Measurements from ENCODE around the gene LRPAP1. TPM values are rescaled to one million over a fixed set of nuclear protein-coding genes. Genes with fewer than 3 reads are reported as not detected.

LRPAP1 gene
- total RNA-seq, 1 donor from 2014 or later, result 147 TPM

DNA sequence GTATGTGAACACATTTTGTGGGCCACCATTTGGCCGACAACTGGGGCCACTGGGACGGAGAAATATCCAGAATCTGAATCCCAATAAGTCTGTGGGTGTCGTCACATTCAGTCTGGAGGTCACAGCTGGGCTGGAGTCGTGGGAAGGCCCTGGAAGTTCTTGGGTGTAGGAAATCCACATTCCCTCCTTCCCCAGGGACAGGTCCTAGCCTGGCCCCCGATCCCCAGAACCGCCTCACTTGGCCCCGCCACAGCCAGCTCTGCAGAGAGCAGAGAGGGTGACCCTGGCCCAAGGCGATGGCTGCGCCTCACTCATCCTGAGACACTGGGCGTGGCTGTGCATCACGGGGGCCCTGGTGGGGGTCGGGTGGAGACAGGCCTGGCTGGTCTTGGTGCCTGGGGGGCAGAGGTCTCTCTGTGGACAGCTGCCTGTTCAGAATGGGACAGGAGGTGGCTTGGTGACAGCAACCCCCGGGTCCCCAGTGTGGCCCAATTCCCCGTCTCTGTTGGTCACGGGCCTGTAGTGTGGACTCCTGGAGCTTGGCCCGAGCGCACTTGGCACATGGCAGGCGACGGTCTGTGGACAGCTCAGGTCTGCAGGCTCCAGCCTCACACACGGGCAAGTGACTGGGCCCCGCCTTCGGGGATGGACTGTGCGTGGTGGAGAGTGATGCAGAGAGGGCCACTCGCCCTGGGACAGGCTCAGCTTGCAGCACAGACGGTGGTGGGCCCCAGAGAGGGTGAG lies 52.7 kb downstream of the LRPAP1 start:
- no peak for DNase-seq (ENCODE audit: low read depth)
- Histone ChIP-seq H3K4me3 (ENCODE audit: low read depth, low read length) (no peak overlapping the region), H3K36me3 (ENCODE audit: control insufficient read depth, insufficient read depth, low read length) (no peaks in the 10 kb centered on the region), H3K27me3 (ENCODE audit: control insufficient read depth, insufficient read depth, low read length) (peaks cover 22% of the 10 kb centered on the region)
- TF ChIP-seq, protein P1, sequence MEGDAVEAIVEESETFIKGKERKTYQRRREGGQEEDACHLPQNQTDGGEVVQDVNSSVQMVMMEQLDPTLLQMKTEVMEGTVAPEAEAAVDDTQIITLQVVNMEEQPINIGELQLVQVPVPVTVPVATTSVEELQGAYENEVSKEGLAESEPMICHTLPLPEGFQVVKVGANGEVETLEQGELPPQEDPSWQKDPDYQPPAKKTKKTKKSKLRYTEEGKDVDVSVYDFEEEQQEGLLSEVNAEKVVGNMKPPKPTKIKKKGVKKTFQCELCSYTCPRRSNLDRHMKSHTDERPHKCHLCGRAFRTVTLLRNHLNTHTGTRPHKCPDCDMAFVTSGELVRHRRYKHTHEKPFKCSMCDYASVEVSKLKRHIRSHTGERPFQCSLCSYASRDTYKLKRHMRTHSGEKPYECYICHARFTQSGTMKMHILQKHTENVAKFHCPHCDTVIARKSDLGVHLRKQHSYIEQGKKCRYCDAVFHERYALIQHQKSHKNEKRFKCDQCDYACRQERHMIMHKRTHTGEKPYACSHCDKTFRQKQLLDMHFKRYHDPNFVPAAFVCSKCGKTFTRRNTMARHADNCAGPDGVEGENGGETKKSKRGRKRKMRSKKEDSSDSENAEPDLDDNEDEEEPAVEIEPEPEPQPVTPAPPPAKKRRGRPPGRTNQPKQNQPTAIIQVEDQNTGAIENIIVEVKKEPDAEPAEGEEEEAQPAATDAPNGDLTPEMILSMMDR (IDR thresholded peaks at IDR 0.05; ENCODE audit: insufficient read depth, low read length, poor library complexity, severe bottlenecking), result no peak

DNA sequence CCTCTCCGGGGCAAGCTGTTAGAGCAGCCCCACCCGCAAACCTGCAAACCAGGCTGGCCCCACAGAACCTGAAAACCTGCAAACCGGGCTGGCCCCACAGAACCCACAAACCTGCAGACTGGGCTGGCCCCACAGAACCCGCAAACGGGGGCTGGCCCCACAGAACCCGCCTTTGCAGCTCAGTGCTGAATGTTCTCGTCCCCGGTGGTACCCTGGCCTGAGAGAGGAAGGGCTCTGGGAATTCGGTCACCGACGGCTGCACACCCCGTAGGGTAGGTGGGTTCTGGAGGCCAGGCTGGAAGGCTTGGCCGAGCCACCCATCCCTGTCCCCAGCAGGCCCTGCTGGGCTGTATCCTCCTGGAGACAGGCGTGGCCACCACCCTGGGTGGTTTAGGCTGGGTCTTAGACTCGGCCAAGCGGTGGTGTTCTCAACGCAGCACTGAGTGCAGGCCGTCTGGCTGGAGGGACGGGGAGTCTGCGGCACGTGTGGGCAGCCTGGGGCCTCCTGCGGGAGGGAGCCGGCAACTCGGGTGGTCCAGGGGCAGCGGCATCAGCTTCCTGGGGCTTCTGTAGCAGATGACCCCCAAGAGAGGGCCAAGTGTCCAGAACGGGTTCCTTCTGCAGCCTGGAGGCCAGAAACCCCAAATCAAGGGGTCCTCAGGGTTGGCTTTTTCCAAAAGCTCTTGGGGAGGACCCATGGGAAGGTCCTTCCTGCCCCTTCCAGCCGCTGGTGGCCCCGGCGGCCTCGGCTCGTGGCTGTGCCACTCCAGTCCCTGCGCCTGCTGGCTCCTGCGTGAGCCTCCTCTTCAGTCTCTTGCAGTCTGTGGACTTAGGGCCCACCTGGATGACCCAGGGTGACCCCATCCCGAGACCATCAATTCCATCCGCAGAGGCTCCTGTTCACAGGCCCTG lies 53.5 kb downstream of the LRPAP1 start:
- DNase-seq (ENCODE audit: low read depth), result no peak
- Histone ChIP-seq H3K36me3 (ENCODE audit: control insufficient read depth, insufficient read depth, low read length) (no peaks in the 10 kb centered on the region), H3K4me3 (ENCODE audit: low read depth, low read length) (no peak overlapping the region), H3K27me3 (ENCODE audit: control insufficient read depth, insufficient read depth, low read length) (peaks cover 22% of the 10 kb centered on the region)
- TF ChIP-seq, protein P1 (IDR thresholded peaks at IDR 0.05; ENCODE audit: insufficient read depth, low read length, poor library complexity, severe bottlenecking), result no peak

DNA sequence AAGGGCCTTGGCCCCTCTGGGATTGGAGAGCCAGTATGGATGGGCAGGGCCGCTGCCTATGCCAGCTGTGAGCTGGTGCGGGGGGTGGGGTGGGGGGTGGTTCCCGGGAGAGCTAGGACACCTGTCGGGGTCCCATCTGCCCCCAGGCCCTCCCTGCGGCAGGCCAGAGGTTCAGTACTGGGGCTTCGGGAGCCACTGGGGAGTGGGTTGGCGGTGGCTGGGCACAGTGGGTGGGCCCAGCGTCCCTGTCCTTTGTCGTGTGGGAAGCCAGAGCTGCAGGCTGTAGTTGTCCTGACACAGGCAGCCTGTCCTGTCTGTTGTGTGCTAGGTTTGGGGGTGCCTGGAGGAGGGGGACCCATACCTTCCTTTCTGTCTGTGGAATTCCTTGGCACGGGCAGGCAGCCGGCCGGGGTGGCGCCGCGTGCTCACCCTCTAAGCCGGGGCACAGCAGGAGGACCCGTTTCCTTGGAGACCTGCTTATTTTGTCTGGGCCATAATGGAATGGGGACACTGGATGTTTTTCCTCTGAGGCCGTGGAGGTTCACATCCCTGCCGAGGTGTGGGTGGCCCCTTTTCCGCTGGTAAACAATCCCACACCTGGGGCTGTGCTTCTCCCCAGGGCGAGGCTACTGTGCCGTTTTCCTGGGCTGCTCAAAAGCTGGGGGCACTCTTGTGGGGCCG lies 54.3 kb downstream of the LRPAP1 start:
- Histone ChIP-seq H3K36me3 (ENCODE audit: control insufficient read depth, insufficient read depth, low read length) (no peaks in the 10 kb centered on the region), H3K4me3 (ENCODE audit: low read depth, low read length) (no peak overlapping the region), H3K27me3 (ENCODE audit: control insufficient read depth, insufficient read depth, low read length) (peaks cover 20% of the 10 kb centered on the region)
- TF ChIP-seq, protein P1 (IDR thresholded peaks at IDR 0.05; ENCODE audit: insufficient read depth, low read length, poor library complexity, severe bottlenecking), result no peak
- DNase-seq (ENCODE audit: low read depth), result no peak

DNA sequence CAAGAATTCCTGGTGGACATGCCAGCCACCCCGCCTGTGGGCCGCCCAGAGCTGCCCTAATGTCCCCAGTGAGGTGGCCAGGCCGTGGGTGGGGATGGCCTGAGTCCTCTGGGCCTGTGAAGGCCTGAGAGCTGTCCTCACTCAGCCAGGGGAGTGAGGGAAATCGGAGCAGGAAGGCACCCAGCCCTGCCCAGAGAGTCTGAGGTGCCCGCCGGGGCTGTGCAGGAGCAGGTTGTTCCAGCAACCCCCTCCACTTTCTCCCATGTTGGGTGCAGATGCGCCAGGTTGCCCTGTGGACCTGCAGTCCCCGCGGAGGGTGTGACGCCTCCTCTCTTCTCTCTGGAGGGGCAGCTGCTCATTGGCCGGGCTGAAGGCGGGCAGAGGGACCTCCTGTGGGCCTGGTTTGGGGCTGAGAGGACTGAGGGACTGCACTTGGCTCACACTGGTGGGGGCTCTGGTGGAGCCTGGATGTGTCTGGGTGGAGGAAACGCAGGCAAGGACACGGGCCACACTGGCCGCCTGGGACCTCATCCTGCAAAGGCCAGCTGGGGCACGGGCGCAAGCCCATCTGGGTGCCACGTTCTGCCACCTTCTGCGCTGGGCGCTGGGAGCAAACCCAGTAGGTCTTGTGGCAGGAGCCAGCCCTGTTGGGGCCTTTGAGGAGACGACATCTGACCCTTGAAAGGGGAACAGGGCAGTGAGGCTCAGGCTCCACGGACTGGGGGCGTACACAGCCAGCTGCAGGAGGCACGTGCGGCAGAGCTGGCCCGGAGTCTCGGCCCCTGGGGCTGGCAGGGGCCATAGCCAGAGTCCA lies 55.1 kb downstream of the LRPAP1 start:
- no peak for DNase-seq (ENCODE audit: low read depth)
- TF ChIP-seq, protein P1 (IDR thresholded peaks at IDR 0.05; ENCODE audit: insufficient read depth, low read length, poor library complexity, severe bottlenecking), result no peak
- H3K27me3 ChIP-seq (ENCODE audit: control insufficient read depth, insufficient read depth, low read length), result peaks cover 22% of the 10 kb centered on the region
- H3K36me3 ChIP-seq (ENCODE audit: control insufficient read depth, insufficient read depth, low read length), result no peaks in the 10 kb centered on the region
- H3K4me3 ChIP-seq (ENCODE audit: low read depth, low read length), result no peak overlapping the region

DNA sequence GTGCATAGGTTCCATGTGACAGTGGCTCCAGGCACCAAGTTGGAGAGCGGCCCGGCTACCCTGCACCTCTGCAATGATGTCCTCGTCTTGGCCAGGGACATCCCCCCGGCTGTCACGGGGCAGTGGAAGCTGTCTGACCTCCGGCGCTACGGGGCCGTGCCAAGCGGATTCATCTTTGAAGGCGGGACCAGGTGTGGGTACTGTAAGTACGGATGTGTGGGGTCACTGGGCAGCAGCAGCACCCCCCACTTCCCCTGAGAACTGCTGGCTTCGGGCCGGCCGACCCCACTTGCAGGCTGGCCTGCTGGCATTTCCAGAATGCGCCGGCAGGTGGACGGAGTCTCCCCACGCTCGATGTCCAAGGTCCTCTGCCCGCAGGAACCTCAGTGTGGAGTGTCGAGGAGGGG lies 55.9 kb downstream of the LRPAP1 start:
- Histone ChIP-seq H3K36me3 (ENCODE audit: control insufficient read depth, insufficient read depth, low read length) (no peaks in the 10 kb centered on the region), H3K27me3 (ENCODE audit: control insufficient read depth, insufficient read depth, low read length) (peaks cover 24% of the 10 kb centered on the region), H3K4me3 (ENCODE audit: low read depth, low read length) (no peak overlapping the region)
- TF ChIP-seq, protein P1 (IDR thresholded peaks at IDR 0.05; ENCODE audit: insufficient read depth, low read length, poor library complexity, severe bottlenecking), result no peak
- no peak for DNase-seq (ENCODE audit: low read depth)
